ENCODE measurements around the gene FAM20B. TPM values are rescaled to one million over a fixed set of nuclear protein-coding genes. Genes with fewer than 3 reads are reported as not detected.
A peak's percentile ranks its signal among the peaks of the same experiment; 100 is the strongest.
"Not testable (repeated sequence)": the region's sequence is repeated elsewhere in the genome, so short reads cannot be mapped to it uniquely, and the experiment has no call there.

Gene FAM20B
- total RNA-seq, 4 donors from 2014 or later, result 58.8 to 78.3 (median 76.5) TPM

GRCh38 chr1:179036844-179037465, 11.3 kb downstream of the FAM20B start:
- no peak for TF ChIP-seq EP300 (IDR thresholded peaks at IDR 0.05)
- Histone ChIP-seq H3K4me3 (no peak overlapping the region), H3K9me3 (no peaks in the 10 kb centered on the region), H3K4me1 (peaks cover 7 to 79% (median 17%) of the 10 kb centered on the region in 3 donors), H3K27me3 (no peaks in the 10 kb centered on the region), H3K27ac (peak overlapping the region in 3 of 4 donors; percentile 40 to 65 (median 53)), H3K36me3 (no peaks in the 10 kb centered on the region)
- 52 to 67% methylated on average over 2 of the region's 2 CpGs for WGBS, 2 donors (ENCODE audit: low coverage in 1 of 2)
- ATAC-seq, result no peak

GRCh38 chr1:179038528-179039281, 13.0 kb downstream of the FAM20B start:
- no peaks in the 10 kb centered on the region for H3K36me3 ChIP-seq
- ATAC-seq, result no peak
- no peaks in the 10 kb centered on the region for H3K9me3 ChIP-seq
- H3K27ac ChIP-seq, result no peak overlapping the region
- no peaks in the 10 kb centered on the region for H3K27me3 ChIP-seq
- 37 to 50% methylated on average over 1 of the region's 1 CpG for WGBS, 2 donors (ENCODE audit: low coverage in 1 of 2)
- no peak overlapping the region for H3K4me3 ChIP-seq
- peaks cover 7 to 61% (median 8%) of the 10 kb centered on the region in 3 donors for H3K4me1 ChIP-seq
- no peak for TF ChIP-seq POLR2A (IDR thresholded peaks at IDR 0.05)
- TF ChIP-seq CTCF (IDR thresholded peaks at IDR 0.05), result no peak
- TF ChIP-seq EP300 (IDR thresholded peaks at IDR 0.05), result no peak
- TF ChIP-seq POLR2AphosphoS5 (IDR thresholded peaks at IDR 0.05), result no peak

- H3K36me3 ChIP-seq, H3K27ac ChIP-seq, H3K9me3 ChIP-seq, H3K4me3 ChIP-seq, H3K27me3 ChIP-seq, ATAC-seq: not testable (repeated sequence)
- 77 to 83% methylated on average over 3 to 5 of the region's 9 CpGs for WGBS, 2 donors (ENCODE audit: low coverage in 1 of 2)
- peaks cover 0 to 52% (median under 1%) of the 10 kb centered on the region in 3 donors for H3K4me1 ChIP-seq
These were observed 13.9 kb downstream of the FAM20B start for GRCh38 chr1:179039502-179040174.

DNA sequence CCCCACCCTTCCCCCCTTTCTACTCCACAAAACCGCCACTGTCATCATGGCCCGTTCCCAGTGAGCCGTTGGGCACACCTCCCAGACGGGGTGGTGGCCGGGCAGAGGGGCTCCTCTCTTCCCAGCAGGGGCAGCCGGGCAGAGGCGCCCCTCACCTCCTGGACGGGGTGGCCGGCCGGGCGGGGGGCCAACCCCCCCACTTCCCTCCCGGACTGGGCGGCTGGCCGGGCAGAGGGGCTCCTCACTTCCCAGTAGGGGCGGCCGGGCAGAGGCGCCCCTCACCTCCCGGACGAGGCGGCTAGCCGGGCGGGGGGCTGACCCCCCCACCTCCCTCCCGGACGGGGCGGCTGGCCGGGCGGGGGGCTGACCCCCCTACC, 14.5 kb downstream of the FAM20B start:
- H3K4me3 ChIP-seq, H3K27me3 ChIP-seq, H3K36me3 ChIP-seq, H3K27ac ChIP-seq, H3K9me3 ChIP-seq, ATAC-seq: not testable (repeated sequence)
- peaks cover 0 to 47% (median 0%) of the 10 kb centered on the region in 3 donors for H3K4me1 ChIP-seq
- no CpG with 5 or more reads among the region's 27 CpGs for WGBS, 2 donors (ENCODE audit: low coverage in 1 of 2)

DNA sequence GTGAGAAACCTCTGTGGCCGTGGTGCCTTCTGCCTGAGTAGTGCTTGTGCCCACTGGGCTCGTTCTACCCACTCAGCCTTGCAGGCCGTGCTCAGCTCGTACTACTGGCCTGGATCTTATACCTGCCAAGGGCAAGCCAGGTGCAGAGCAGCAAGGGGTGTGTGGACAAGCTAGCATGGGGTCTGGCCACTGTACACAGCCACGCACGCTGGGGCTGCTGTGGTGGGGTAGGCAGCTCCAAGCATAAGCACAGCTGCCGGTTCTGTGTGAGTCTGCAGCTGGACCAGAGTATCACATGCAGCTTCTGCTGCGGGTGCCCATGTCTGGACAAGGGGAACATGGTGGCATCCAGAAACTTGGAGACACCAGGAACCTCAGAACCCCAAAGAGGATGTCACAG, 16.4 kb downstream of the FAM20B start:
- Histone ChIP-seq H3K27me3 (no peaks in the 10 kb centered on the region), H3K4me1 (peaks cover 0 to 32% (median 0%) of the 10 kb centered on the region in 3 donors), H3K27ac (no peak overlapping the region), H3K36me3 (peaks cover 0 to 10% of the 10 kb centered on the region in 2 donors), H3K9me3 (no peaks in the 10 kb centered on the region), H3K4me3 (no peak overlapping the region)
- no peak for ATAC-seq
- no CpG with 5 or more reads among the region's 8 CpGs for WGBS, 2 donors (ENCODE audit: low coverage in 1 of 2)
- TF ChIP-seq EP300 (IDR thresholded peaks at IDR 0.05) (no peak), CTCF (IDR thresholded peaks at IDR 0.05) (no peak), POLR2AphosphoS5 (IDR thresholded peaks at IDR 0.05) (no peak), POLR2A (IDR thresholded peaks at IDR 0.05) (no peak)

- no peak for ATAC-seq
- TF ChIP-seq POLR2AphosphoS5 (IDR thresholded peaks at IDR 0.05) (no peak), CTCF (IDR thresholded peaks at IDR 0.05) (no peak), POLR2A (IDR thresholded peaks at IDR 0.05) (no peak), EP300 (IDR thresholded peaks at IDR 0.05) (no peak)
- Histone ChIP-seq H3K4me1 (peaks cover 0 to 32% (median 0%) of the 10 kb centered on the region in 3 donors), H3K27me3 (no peaks in the 10 kb centered on the region), H3K36me3 (peaks cover 0 to 10% of the 10 kb centered on the region in 2 donors), H3K9me3 (no peaks in the 10 kb centered on the region), H3K27ac (no peak overlapping the region), H3K4me3 (no peak overlapping the region)
- WGBS, 2 donors (ENCODE audit: low coverage in 1 of 2), result 100% methylated on average over 1 of the region's 5 CpGs; no CpG with 5 or more reads in 1 of the 2 donors
These were observed 17.0 kb downstream of the FAM20B start for GRCh38 chr1:179042700-179043099.
